ENCODE results near the gene GJA5. TPM values are rescaled to one million over a fixed set of nuclear protein-coding genes. Genes with fewer than 3 reads are reported as not detected.

The GJA5 gene
- total RNA-seq, 1 experiment from 2014 or later, result 0.39 TPM

GRCh38 chr1:147768582-147768981, 8.2 kb upstream of the GJA5 start:
- WGBS (ENCODE audit: extremely low coverage, insufficient read length, low lambda C conversion rate), result no CpG with 5 or more reads among the region's 2 CpGs
- H2BK20ac ChIP-seq (ENCODE audit: low read depth, low read length, poor library complexity, severe bottlenecking), result no peak overlapping the region
- no peak for TF ChIP-seq CTCF (conservative IDR thresholded peaks at IDR 0.05)

More at GRCh38 chr1:147768582-147768981, 8.2 kb upstream of the GJA5 start:
- H3K36me3 Mint-ChIP-seq (ENCODE audit: insufficient read depth in 1 of 3, low read depth in 3 of 3), result no peaks in the 10 kb centered on the region
- no peaks in the 10 kb centered on the region for H4K20me1 ChIP-seq (ENCODE audit: control insufficient read depth, insufficient read depth, insufficient read length)
- H3K27me3 ChIP-seq (ENCODE audit: insufficient read depth, low read length), result no peaks in the 10 kb centered on the region
- peaks cover 3% of the 10 kb centered on the region for H3K23me2 ChIP-seq (ENCODE audit: insufficient read length, low read depth, low read length, poor library complexity, severe bottlenecking)
- DNase-seq, result no peak
- H3K79me2 ChIP-seq (ENCODE audit: insufficient read depth, low read length), result no peaks in the 10 kb centered on the region
- H3K4me3 Mint-ChIP-seq, result no peak overlapping the region
- H3K4me2 ChIP-seq (ENCODE audit: insufficient read depth, insufficient read length, low read length), result no peak overlapping the region
- H2BK12ac ChIP-seq (ENCODE audit: insufficient read length, low read depth, low read length), result no peak overlapping the region
- H3K27me3 Mint-ChIP-seq (ENCODE audit: low read depth), result peaks cover 10% of the 10 kb centered on the region
- H3K4me1 ChIP-seq (ENCODE audit: insufficient read depth, low read length), result peaks cover 4% of the 10 kb centered on the region; the same call in 1 of the 2 replicates
- no peak overlapping the region for H2BK120ac ChIP-seq (ENCODE audit: low read depth, low read length, poor library complexity, severe bottlenecking)
- H4K91ac ChIP-seq (ENCODE audit: insufficient read length, low read depth, low read length), result no peak overlapping the region
- H3T11ph ChIP-seq (ENCODE audit: low read length), result no peak overlapping the region
- H3K14ac ChIP-seq (ENCODE audit: insufficient read depth, low read length), result no peak overlapping the region
- peaks cover 8 to 11% of the 10 kb centered on the region in 2 experiments for H3K4me1 Mint-ChIP-seq
- H2BK5ac ChIP-seq (ENCODE audit: insufficient read length, low read length), result no peak overlapping the region
- no peak overlapping the region for H2BK15ac ChIP-seq (ENCODE audit: low read depth, low read length)
- H3K4ac ChIP-seq (ENCODE audit: low read depth, low read length), result no peak overlapping the region
- H2AK5ac ChIP-seq (ENCODE audit: insufficient read length, low read length), result no peak overlapping the region
- no peaks in the 10 kb centered on the region for H3K79me1 ChIP-seq (ENCODE audit: insufficient read depth, low read depth, low read length, poor library complexity, severe bottlenecking)
- H3K23ac ChIP-seq (ENCODE audit: insufficient read length, low read depth, low read length), result no peak overlapping the region
- H3K9me3 Mint-ChIP-seq, result no peaks in the 10 kb centered on the region; a peak in 1 of 5 replicates
- no peak overlapping the region for H3K9ac ChIP-seq (ENCODE audit: extremely low read depth, insufficient read length, low read length)
- H3K27ac Mint-ChIP-seq, result no peak overlapping the region
- no peak overlapping the region for H2AFZ ChIP-seq (ENCODE audit: low read length)
- H3K27ac ChIP-seq (ENCODE audit: insufficient read length, low read depth, low read length), result no peak overlapping the region
- no peaks in the 10 kb centered on the region for H3K9me3 ChIP-seq (ENCODE audit: control insufficient read depth, low read depth, low read length)
- H4K8ac ChIP-seq (replicated peaks; ENCODE audit: insufficient read length, low read depth, low read length), result no peak overlapping the region
- H3K18ac ChIP-seq (ENCODE audit: insufficient read length, low read depth, low read length), result no peak overlapping the region
- H3K56ac ChIP-seq (ENCODE audit: insufficient read length, low read depth, low read length), result no peak overlapping the region
- no peak overlapping the region for H4K5ac ChIP-seq (ENCODE audit: insufficient read length, low read depth, low read length)
